OCI-LY1 (cell line): ENCODE measurements around the gene OSMR.

Experiments used
- H2AFZ ChIP-seq: fragments of 200-600 bp; sonication (generic), shearing (Covaris generic); 2 replicates; pipeline ENCODE4 v1.6.0; 2014; ENCODE audit warnings: antibody characterized with exemption, mild to moderate bottlenecking, low read length
- H3F3A ChIP-seq: fragments of 200-600 bp; sonication (generic), shearing (Covaris generic); 2 replicates; pipeline ENCODE4 v1.6.0; 2014; ENCODE audit warnings: mild to moderate bottlenecking, antibody characterized with exemption, low read length, moderate library complexity; ENCODE audit not compliant: insufficient read depth
- H3K27ac ChIP-seq: fragments of 200-600 bp; sonication (generic); 2 replicates; pipeline ENCODE4 v1.5.1; 2014; ENCODE audit warnings: low read length, mixed run types, mild to moderate bottlenecking, low read depth; ENCODE audit not compliant: poor library complexity, severe bottlenecking
- H3K27me3 ChIP-seq: fragments of 200-600 bp; sonication (generic); 2 replicates; pipeline ENCODE4 v1.6.0; 2014; ENCODE audit warnings: antibody characterized with exemption, mild to moderate bottlenecking, low read length, moderate library complexity; ENCODE audit not compliant: insufficient read depth
- H3K36me3 ChIP-seq: fragments of 200-600 bp; sonication (generic); 2 replicates; pipeline ENCODE4 v1.6.1; 2014; ENCODE audit warnings: mild to moderate bottlenecking, antibody characterized with exemption, low read length, moderate library complexity, mixed read lengths; ENCODE audit not compliant: insufficient read depth
- H3K4me1 ChIP-seq: fragments of 200-600 bp; sonication (generic); 2 replicates; pipeline ENCODE4 v1.5.1; 2014; ENCODE audit warnings: mild to moderate bottlenecking, low read length, moderate library complexity; ENCODE audit not compliant: insufficient read depth, severe bottlenecking
- H3K4me2 ChIP-seq: fragments of 200-600 bp; sonication (generic), shearing (Covaris generic); 2 replicates; pipeline ENCODE4 v1.6.1; 2014; ENCODE audit warnings: low read length
- H3K4me3 ChIP-seq: fragments of 200-600 bp; sonication (generic); 2 replicates; pipeline ENCODE4 v1.5.1; 2014; ENCODE audit warnings: low read length, low read depth, mild to moderate bottlenecking, mixed read lengths; ENCODE audit not compliant: poor library complexity, severe bottlenecking
- H3K79me2 ChIP-seq: fragments of 200-600 bp; shearing (Covaris generic); 2 replicates; pipeline ENCODE4 v1.6.1; 2016; ENCODE audit warnings: mixed run types, low read length, mixed read lengths; ENCODE audit not compliant: insufficient read depth
- H3K9ac ChIP-seq: fragments of 200-600 bp; sonication (generic), shearing (Covaris generic); 2 replicates; pipeline ENCODE4 v1.6.1; 2014; ENCODE audit warnings: mild to moderate bottlenecking, low read length, mixed read lengths
- H3K9me2 ChIP-seq: fragments of 200-600 bp; sonication (generic), shearing (Covaris generic); 2 replicates; pipeline ENCODE4 v1.6.1; 2014; ENCODE audit warnings: low read depth, mild to moderate bottlenecking, low read length, mixed read lengths
- H3K9me3 ChIP-seq: fragments of 200-600 bp; shearing (Covaris generic); 2 replicates; pipeline ENCODE4 v1.6.1; 2014; ENCODE audit warnings: low read length, mixed read lengths
- H4K20me1 ChIP-seq: fragments of 200-600 bp; sonication (generic), shearing (Covaris generic); 2 replicates; pipeline ENCODE4 v1.6.0; 2016; ENCODE audit warnings: mild to moderate bottlenecking, low read length; ENCODE audit not compliant: insufficient read depth
- EZH2 ChIP-seq: fragments of 200-600 bp; sonication (generic), shearing (Covaris generic); IDR thresholded peaks from 2 replicates; pipeline ENCODE4 v1.8.0; 2017; ENCODE audit warnings: borderline replicate concordance, mixed run types, mild to moderate bottlenecking, antibody characterized with exemption, low read length, moderate library complexity, mixed read lengths
- TF ChIP-seq, protein P1 (sequence below): fragments of 200-600 bp; sonication (generic), shearing (Covaris generic); IDR thresholded peaks from 2 replicates; pipeline ENCODE4 v1.5.1; 2017; ENCODE audit warnings: mild to moderate bottlenecking, antibody characterized with exemption, low read length, moderate library complexity, mixed read lengths

The OSMR gene

DNA sequence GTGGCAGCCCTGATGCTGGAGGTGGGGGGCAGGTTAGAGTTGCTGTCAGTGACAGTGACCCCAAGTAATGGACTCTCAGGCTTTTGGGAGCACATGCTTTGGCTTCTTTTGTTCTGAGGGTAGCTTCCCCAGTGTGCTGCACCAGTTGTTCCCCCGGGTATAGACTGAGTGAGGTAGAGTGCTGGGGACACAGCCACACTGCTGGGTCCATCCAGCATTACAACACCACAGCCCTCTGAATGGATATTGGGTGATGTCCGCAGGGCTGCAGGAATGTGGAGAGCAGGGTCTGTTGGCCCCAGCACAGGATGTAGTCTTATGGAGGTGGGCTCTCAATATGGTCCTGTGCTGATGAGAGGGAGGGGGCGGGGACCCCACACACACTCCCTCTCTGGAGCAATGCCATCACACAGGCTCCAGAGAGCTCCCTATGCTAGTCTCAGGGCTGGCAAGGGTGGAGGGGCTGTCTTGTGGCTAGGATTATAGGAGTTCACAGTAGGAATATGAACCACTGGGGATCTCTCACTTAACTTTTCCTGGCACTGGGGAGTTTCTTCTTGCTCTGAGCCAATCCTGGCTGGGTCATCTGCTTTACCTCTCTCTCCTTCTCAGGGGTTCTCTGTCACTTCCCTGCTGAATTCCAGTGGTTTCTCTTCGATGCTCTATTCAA is 20.7 kb downstream of the OSMR start:
- Histone ChIP-seq H3K27ac (no peak overlapping the region), H3K9me2 (no peaks in the 10 kb centered on the region), H2AFZ (no peak overlapping the region), H4K20me1 (no peaks in the 10 kb centered on the region), H3K36me3 (no peaks in the 10 kb centered on the region), H3K4me1 (no peaks in the 10 kb centered on the region), H3K9me3 (no peaks in the 10 kb centered on the region), H3K4me2 (no peak overlapping the region), H3K79me2 (no peaks in the 10 kb centered on the region), H3K4me3 (no peak overlapping the region), H3F3A (no peaks in the 10 kb centered on the region), H3K27me3 (no peaks in the 10 kb centered on the region), H3K9ac (no peak overlapping the region)
- TF ChIP-seq, protein P1, sequence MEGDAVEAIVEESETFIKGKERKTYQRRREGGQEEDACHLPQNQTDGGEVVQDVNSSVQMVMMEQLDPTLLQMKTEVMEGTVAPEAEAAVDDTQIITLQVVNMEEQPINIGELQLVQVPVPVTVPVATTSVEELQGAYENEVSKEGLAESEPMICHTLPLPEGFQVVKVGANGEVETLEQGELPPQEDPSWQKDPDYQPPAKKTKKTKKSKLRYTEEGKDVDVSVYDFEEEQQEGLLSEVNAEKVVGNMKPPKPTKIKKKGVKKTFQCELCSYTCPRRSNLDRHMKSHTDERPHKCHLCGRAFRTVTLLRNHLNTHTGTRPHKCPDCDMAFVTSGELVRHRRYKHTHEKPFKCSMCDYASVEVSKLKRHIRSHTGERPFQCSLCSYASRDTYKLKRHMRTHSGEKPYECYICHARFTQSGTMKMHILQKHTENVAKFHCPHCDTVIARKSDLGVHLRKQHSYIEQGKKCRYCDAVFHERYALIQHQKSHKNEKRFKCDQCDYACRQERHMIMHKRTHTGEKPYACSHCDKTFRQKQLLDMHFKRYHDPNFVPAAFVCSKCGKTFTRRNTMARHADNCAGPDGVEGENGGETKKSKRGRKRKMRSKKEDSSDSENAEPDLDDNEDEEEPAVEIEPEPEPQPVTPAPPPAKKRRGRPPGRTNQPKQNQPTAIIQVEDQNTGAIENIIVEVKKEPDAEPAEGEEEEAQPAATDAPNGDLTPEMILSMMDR: no peak
- no peak for TF ChIP-seq EZH2

DNA sequence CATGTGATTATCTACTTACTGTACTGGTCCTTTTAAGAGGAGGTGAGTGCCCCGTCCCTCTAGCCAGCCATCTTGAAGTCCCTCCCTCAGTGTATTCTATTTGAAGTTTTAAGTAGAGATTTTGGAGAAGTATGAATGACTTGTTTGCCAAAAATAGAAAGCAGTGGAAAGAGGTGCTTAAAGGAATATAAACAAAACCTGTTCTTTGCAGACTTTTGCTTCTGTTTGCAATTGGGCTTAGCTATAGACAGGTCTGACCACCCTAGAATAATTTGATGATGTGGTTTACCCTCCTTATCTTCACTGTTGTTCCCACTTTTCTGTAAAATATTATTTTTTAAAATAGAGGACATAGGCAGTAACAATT is 21.2 kb downstream of the OSMR start:
- Histone ChIP-seq H2AFZ (no peak overlapping the region), H3K79me2 (no peaks in the 10 kb centered on the region), H3K4me1 (no peaks in the 10 kb centered on the region), H3K9ac (no peak overlapping the region), H3K4me3 (no peak overlapping the region), H3K4me2 (no peak overlapping the region), H3K9me3 (no peaks in the 10 kb centered on the region), H3K36me3 (no peaks in the 10 kb centered on the region), H3K9me2 (no peaks in the 10 kb centered on the region), H4K20me1 (no peaks in the 10 kb centered on the region), H3K27me3 (no peaks in the 10 kb centered on the region), H3F3A (no peaks in the 10 kb centered on the region), H3K27ac (no peak overlapping the region)
- TF ChIP-seq EZH2: no peak
- TF ChIP-seq, protein P1: no peak

DNA sequence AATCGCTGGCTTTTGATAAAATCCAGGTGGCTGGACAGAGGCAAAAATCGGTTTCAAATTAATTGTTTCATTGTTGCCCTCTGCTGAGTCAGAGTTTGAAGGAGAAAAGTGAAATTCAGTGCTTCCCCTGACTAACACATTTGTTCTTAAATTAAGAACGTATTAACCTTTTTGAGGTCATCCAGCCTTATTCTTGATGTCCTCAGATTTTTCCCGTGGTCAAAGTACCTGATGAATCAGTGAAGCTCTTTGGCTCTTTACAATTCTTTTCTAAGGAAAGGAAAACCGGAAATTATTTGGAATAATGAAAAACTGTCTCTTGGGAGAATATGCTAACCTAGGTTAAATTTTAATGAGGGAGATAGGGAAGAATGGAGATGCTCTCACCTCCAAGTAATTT is 21.6 kb downstream of the OSMR start:
- no peaks in the 10 kb centered on the region for H3K9me2 ChIP-seq
- H3K9me3 ChIP-seq: no peaks in the 10 kb centered on the region
- no peaks in the 10 kb centered on the region for H3K4me1 ChIP-seq
- no peak overlapping the region for H3K9ac ChIP-seq
- no peaks in the 10 kb centered on the region for H3K27me3 ChIP-seq
- no peak overlapping the region for H3K4me2 ChIP-seq
- H4K20me1 ChIP-seq: no peaks in the 10 kb centered on the region
- H2AFZ ChIP-seq: no peak overlapping the region
- no peaks in the 10 kb centered on the region for H3F3A ChIP-seq
- no peaks in the 10 kb centered on the region for H3K79me2 ChIP-seq
- no peak overlapping the region for H3K4me3 ChIP-seq
- no peak overlapping the region for H3K27ac ChIP-seq
- TF ChIP-seq EZH2: no peak
- TF ChIP-seq, protein P1: no peak
- no peaks in the 10 kb centered on the region for H3K36me3 ChIP-seq
